ENCODE measurements around the gene CRYGC. TPM values are rescaled to one million over a fixed set of nuclear protein-coding genes. Genes with fewer than 3 reads are reported as not detected.

Gene CRYGC
- total RNA-seq, 1 donor, result not detected

DNA sequence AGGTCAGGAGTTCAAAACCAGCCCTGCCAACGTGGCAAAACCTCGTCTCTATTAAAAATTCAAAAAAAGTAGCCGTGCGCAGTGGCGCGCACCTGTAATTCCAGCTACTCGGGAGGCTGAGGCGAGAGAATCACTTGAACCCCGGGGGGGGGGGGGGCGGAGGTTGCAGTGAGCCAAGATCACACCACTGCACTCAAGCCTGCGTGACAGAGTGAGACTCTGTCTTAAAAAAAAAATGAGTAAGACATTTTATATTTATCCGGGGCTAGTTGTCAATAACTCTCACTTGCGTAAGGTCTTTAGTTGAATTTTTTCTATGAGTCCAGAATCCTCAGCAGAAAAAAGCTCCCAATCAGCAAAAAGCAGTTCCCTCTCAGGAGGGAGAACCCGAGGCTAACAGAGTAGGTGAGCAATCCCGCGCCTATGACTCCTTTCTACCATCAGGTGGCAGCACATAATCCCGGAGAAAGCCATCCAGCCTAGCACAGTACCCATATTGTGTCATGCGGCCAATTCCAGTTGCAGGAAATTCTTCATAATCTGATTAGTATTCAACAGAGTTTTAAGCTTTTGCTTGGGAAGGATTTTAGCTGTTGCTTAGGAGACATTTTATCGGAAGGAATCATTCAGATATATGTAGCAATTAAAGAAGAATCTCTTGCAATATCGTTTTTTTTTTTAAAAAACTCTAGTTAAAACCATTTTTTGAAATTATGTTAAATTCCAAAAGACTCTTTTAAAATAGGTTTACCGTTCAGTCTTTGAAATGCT is 45.6 kb upstream of the CRYGC start:
- peak overlapping the region; percentile 12 for H3K4me2 ChIP-seq (ENCODE audit: insufficient read depth, low read length)

DNA sequence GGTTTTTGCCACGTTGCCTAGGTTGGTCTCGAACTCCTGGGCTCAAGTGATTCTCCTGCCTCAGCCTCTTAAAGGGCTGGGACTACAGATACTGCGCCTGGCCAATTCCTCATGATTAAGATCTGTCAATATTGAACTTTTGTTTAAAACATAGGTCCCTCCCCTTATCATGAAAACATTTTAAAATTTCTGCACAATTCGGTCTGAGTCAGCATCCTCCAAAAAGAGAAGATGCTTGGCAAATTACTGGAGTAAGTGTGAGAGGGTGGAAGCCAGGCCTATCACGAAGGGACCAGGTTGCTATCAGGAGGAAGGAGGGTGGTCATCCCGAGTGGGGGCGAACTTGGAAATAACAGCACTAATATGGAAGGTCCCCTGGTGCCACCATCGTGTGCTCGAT is 44.5 kb upstream of the CRYGC start:
- Histone ChIP-seq H3K27ac (ENCODE audit: low read depth, low read length) (no peak overlapping the region), H3K4me2 (ENCODE audit: insufficient read depth, low read length) (no peak overlapping the region), H2AFZ (ENCODE audit: low read length) (no peak overlapping the region), H3K36me3 (ENCODE audit: insufficient read depth, low read length) (no peaks in the 10 kb centered on the region), H3K4me3 (ENCODE audit: insufficient read depth, low read length) (no peak overlapping the region), H3K27me3 (ENCODE audit: insufficient read depth, low read length) (peaks cover 11% of the 10 kb centered on the region), H3K79me2 (ENCODE audit: insufficient read depth, low read length) (no peaks in the 10 kb centered on the region), H3K4me1 (ENCODE audit: insufficient read depth, low read length) (no peaks in the 10 kb centered on the region), H4K20me1 (ENCODE audit: insufficient read depth, low read length) (no peaks in the 10 kb centered on the region), H3K9me3 (ENCODE audit: low read depth, low read length) (no peaks in the 10 kb centered on the region)
- TF ChIP-seq, protein P1, sequence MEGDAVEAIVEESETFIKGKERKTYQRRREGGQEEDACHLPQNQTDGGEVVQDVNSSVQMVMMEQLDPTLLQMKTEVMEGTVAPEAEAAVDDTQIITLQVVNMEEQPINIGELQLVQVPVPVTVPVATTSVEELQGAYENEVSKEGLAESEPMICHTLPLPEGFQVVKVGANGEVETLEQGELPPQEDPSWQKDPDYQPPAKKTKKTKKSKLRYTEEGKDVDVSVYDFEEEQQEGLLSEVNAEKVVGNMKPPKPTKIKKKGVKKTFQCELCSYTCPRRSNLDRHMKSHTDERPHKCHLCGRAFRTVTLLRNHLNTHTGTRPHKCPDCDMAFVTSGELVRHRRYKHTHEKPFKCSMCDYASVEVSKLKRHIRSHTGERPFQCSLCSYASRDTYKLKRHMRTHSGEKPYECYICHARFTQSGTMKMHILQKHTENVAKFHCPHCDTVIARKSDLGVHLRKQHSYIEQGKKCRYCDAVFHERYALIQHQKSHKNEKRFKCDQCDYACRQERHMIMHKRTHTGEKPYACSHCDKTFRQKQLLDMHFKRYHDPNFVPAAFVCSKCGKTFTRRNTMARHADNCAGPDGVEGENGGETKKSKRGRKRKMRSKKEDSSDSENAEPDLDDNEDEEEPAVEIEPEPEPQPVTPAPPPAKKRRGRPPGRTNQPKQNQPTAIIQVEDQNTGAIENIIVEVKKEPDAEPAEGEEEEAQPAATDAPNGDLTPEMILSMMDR (IDR thresholded peaks at IDR 0.05; ENCODE audit: extremely low read depth, low read depth, low read length), result no peak
- DNase-seq (ENCODE audit: insufficient read length, low spot score, missing footprints), result no peak

More for the DNA sequence above, 45.6 kb upstream of the CRYGC start:
- no peaks in the 10 kb centered on the region for H3K36me3 ChIP-seq (ENCODE audit: insufficient read depth, low read length)
- DNase-seq (ENCODE audit: insufficient read length, low spot score, missing footprints), result peak; percentile 92
- no peaks in the 10 kb centered on the region for H3K9me3 ChIP-seq (ENCODE audit: low read depth, low read length)
- H3K4me3 ChIP-seq (ENCODE audit: insufficient read depth, low read length), result no peak overlapping the region
- TF ChIP-seq, protein P1 (IDR thresholded peaks at IDR 0.05; ENCODE audit: extremely low read depth, low read depth, low read length), result peak; percentile 96
- no peaks in the 10 kb centered on the region for H4K20me1 ChIP-seq (ENCODE audit: insufficient read depth, low read length)
- H3K27ac ChIP-seq (ENCODE audit: low read depth, low read length), result no peak overlapping the region
- H3K27me3 ChIP-seq (ENCODE audit: insufficient read depth, low read length), result peaks cover 6% of the 10 kb centered on the region
- H3K79me2 ChIP-seq (ENCODE audit: insufficient read depth, low read length), result no peaks in the 10 kb centered on the region
- H2AFZ ChIP-seq (ENCODE audit: low read length), result peak overlapping the region; percentile 3
- no peaks in the 10 kb centered on the region for H3K4me1 ChIP-seq (ENCODE audit: insufficient read depth, low read length)

DNA sequence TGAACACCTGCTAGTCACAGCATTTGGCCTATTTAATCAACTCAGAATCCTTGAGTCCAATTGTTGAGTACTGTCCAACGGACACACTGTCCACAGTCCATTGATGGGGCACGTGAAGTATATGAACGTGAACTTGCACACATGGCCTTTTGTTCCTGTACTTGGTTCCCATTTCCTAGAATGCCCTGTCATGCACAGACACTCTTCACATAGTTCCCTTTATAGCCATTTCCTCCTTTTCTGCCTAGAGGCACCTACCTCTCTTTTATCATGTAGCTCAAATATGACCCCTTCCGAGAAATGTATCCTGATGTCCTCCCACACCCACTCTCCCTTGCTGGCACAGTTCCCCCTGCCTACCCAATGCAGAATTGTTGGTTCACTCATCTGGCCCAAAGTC is 42.5 kb upstream of the CRYGC start:
- no peak overlapping the region for H2AFZ ChIP-seq (ENCODE audit: low read length)
- no peak overlapping the region for H3K27ac ChIP-seq (ENCODE audit: low read depth, low read length)
- no peaks in the 10 kb centered on the region for H3K9me3 ChIP-seq (ENCODE audit: low read depth, low read length)
- H3K36me3 ChIP-seq (ENCODE audit: insufficient read depth, low read length), result no peaks in the 10 kb centered on the region
- no peaks in the 10 kb centered on the region for H3K4me1 ChIP-seq (ENCODE audit: insufficient read depth, low read length)
- H3K79me2 ChIP-seq (ENCODE audit: insufficient read depth, low read length), result no peaks in the 10 kb centered on the region
- peak; percentile 32 for DNase-seq (ENCODE audit: insufficient read length, low spot score, missing footprints)
- no peak overlapping the region for H3K4me2 ChIP-seq (ENCODE audit: insufficient read depth, low read length)
- TF ChIP-seq, protein P1 (IDR thresholded peaks at IDR 0.05; ENCODE audit: extremely low read depth, low read depth, low read length), result no peak
- peaks cover 11% of the 10 kb centered on the region for H3K27me3 ChIP-seq (ENCODE audit: insufficient read depth, low read length)
- H3K4me3 ChIP-seq (ENCODE audit: insufficient read depth, low read length), result no peak overlapping the region
- H4K20me1 ChIP-seq (ENCODE audit: insufficient read depth, low read length), result no peaks in the 10 kb centered on the region

DNA sequence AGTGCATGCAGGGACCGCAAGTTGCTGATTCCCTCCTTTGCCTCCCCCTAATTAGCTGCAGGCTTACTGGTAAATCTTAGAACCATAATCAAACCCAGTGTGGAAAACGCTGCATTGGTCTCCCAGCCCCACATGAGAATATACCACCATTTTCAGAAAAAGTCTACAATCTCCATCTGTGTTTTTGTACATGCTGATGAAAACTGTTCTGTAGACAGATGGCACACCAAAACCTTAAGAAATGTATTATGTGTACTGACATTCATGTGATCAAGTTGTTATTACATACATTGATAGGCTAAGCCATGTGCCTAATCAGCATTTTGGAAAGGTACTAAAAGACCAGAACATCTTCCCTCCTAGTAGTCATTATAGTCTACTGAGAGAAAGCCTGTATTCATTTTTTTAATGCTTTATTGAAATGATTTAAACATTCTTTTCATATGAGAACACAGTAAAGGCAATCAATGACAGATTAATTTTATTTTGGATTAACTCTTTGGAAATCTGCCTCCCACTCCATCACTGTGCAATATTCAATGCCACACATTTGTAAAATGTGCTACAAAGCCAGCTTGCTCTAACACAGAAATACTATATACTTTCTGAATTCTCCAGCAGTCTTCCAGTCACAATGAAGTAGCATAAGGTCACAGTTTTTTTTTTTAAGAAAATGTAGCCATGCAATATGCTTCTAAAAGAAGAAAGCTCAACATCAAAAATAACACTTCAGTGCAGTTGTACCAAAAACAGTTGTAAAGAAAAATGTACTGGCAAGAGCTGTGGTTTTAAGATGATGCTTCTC is 35.5 kb upstream of the CRYGC start:
- peaks cover 10% of the 10 kb centered on the region for H3K27me3 ChIP-seq (ENCODE audit: insufficient read depth, low read length)
- H2AFZ ChIP-seq (ENCODE audit: low read length), result no peak overlapping the region
- H3K79me2 ChIP-seq (ENCODE audit: insufficient read depth, low read length), result no peaks in the 10 kb centered on the region
- H3K4me1 ChIP-seq (ENCODE audit: insufficient read depth, low read length), result no peaks in the 10 kb centered on the region
- no peak overlapping the region for H3K27ac ChIP-seq (ENCODE audit: low read depth, low read length)
- DNase-seq (ENCODE audit: insufficient read length, low spot score, missing footprints), result no peak
- TF ChIP-seq, protein P1 (IDR thresholded peaks at IDR 0.05; ENCODE audit: extremely low read depth, low read depth, low read length), result no peak
- no peaks in the 10 kb centered on the region for H4K20me1 ChIP-seq (ENCODE audit: insufficient read depth, low read length)
- H3K9me3 ChIP-seq (ENCODE audit: low read depth, low read length), result no peaks in the 10 kb centered on the region
- no peak overlapping the region for H3K4me3 ChIP-seq (ENCODE audit: insufficient read depth, low read length)
- H3K36me3 ChIP-seq (ENCODE audit: insufficient read depth, low read length), result no peaks in the 10 kb centered on the region
- H3K4me2 ChIP-seq (ENCODE audit: insufficient read depth, low read length), result no peak overlapping the region

All from osteoblast (primary cell).